D721Med (cell line): Measurements from ENCODE around the gene PUS3.

Experiments used
- DNase-seq: peaks from one replicate; pipeline ENCODE4 v3.0.0; 2011; ENCODE audit warnings: low spot score; ENCODE audit not compliant: insufficient read length
- FAIRE-seq: peaks from 2 replicates; lab custom pipeline; 2011; peaks lifted over from hg19 to GRCh38; lab: Jason Lieb, UNC
- CTCF ChIP-seq: IDR thresholded peaks from 2 replicates; pipeline ENCODE4 v1.5.1; 2012; ENCODE audit warnings: mild to moderate bottlenecking, control low read depth; ENCODE audit not compliant: insufficient read depth; ENCODE audit errors: missing control alignments

PUS3 gene, protein sequence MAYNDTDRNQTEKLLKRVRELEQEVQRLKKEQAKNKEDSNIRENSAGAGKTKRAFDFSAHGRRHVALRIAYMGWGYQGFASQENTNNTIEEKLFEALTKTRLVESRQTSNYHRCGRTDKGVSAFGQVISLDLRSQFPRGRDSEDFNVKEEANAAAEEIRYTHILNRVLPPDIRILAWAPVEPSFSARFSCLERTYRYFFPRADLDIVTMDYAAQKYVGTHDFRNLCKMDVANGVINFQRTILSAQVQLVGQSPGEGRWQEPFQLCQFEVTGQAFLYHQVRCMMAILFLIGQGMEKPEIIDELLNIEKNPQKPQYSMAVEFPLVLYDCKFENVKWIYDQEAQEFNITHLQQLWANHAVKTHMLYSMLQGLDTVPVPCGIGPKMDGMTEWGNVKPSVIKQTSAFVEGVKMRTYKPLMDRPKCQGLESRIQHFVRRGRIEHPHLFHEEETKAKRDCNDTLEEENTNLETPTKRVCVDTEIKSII

GRCh38 chr11:125902927-125903710 lies at the start of gene PUS3:
PUS3 (minus strand) TSS chr11:125903206; CDS start chr11:125896284, 6,922 bp downstream.
- DNase-seq (peak; percentile 71), FAIRE-seq (peak; percentile 69)
- no peak for TF ChIP-seq CTCF

DNA sequence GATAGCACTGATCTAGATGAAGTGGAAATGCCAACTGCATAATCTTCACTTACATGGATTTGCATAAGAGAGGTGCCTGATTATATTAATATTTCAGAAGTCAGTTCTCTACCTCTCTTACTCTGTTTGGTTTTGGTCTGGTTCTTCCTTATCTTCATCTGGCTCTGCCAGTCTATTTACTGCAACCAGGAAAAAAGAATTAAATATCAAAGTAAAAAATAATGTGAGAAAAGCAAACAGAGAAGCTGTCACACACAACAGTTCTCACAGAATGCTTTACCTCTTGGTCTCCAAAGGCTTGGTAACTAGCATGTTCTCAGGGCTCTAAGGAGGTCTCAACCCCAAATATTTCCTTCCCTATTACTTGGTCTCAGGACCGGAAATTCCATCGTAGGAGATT lies 49.6 kb upstream of the PUS3 start:
- no peak for FAIRE-seq
- TF ChIP-seq CTCF: no peak
- DNase-seq: no peak

GRCh38 chr11:125951731-125952130 lies 48.7 kb upstream of the PUS3 start:
- DNase-seq: no peak
- no peak for FAIRE-seq
- TF ChIP-seq CTCF: no peak

DNA sequence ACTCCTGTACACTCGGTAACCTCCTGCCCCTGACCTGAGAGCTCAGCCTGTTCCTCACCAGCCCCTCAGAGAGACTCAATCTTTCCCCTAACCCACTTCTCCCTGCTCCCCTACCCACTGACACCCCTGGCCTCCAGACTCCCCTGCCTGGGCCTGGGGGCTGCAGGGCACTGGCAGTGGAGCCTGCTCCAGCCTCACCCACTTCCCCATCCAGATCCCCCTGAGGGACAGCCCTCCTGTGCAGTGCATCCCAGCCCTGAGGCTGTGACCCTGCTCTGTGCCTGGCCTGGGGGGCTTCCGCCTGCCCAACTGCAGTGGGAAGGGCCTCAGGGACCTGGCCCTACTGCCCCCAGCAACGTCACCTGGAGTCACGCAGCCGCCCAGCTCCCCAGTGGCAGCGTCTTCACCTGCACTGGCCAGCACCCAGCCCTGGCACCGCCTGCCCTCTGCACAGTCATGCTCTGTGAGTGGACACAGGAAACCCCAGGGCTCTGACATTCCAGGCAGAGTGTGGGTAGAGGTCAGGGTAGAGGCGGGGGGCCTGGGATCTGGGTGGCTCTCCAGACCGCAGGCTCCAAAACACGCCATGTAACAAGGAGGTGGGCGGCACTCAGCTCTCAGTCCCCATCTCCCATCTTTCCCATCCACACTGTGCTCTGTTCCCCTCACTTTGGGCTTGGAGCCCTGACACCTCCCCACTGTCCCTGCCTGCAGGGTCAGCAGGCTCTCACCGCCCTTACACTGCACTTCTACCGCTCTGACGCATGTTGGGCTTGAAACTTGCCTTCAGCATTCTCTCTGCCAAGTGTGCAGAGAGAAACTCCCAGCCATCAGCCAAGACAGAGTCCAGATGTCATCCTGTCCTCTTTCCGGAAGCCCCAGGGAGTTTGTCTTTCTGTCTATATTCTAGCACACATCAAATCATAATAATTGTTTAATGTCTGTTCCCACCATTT lies 48.0 kb upstream of the PUS3 start:
- FAIRE-seq (no peak), DNase-seq (no peak)

GRCh38 chr11:125950178-125950490 lies 47.1 kb upstream of the PUS3 start:
- no peak for DNase-seq
- no peak for TF ChIP-seq CTCF
- FAIRE-seq: no peak

More for the DNA sequence above, 48.0 kb upstream of the PUS3 start:
- TF ChIP-seq CTCF: no peak

GRCh38 chr11:125949271-125950177 lies 46.5 kb upstream of the PUS3 start:
- FAIRE-seq (no peak), DNase-seq (no peak)
- TF ChIP-seq CTCF: no peak
